Measurements from ENCODE around the gene TBC1D22A.

The TBC1D22A gene

GRCh38 chr22:47151490-47151889, 389.0 kb downstream of the TBC1D22A start:
- no peak for DNase-seq

GRCh38 chr22:47152236-47152635, 389.8 kb downstream of the TBC1D22A start:
- DNase-seq: no peak

GRCh38 chr22:47152938-47153337, 390.5 kb downstream of the TBC1D22A start:
- DNase-seq: no peak

GRCh38 chr22:47153854-47154525, 391.5 kb downstream of the TBC1D22A start:
- DNase-seq: no peak

GRCh38 chr22:47154621-47155081, 392.2 kb downstream of the TBC1D22A start:
- no peak for DNase-seq

- no peak for DNase-seq
Observed at GRCh38 chr22:47155131-47155885, 392.9 kb downstream of the TBC1D22A start.

DNA sequence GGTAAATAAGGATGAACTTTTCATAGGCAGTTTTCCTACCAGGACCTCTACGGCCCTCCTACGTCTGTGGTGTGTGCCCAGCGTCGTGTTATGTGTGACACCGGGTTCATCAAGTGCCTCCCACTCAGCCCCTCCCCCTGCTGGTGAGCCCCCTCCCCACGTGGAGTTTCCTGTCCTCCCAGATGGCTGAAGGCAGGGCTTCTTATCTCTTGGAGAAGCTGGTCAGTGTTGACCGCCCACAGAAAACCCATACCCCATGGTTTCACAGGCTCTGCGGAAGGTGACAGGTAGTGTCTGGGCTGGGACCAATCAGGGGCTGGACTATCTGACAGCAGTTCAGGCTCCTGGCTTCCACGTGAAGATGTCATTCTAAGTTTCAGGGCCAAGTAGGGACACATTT, 393.5 kb downstream of the TBC1D22A start:
- DNase-seq: no peak

GRCh38 chr22:47156352-47157092, 394.1 kb downstream of the TBC1D22A start:
- DNase-seq: no peak

DNA sequence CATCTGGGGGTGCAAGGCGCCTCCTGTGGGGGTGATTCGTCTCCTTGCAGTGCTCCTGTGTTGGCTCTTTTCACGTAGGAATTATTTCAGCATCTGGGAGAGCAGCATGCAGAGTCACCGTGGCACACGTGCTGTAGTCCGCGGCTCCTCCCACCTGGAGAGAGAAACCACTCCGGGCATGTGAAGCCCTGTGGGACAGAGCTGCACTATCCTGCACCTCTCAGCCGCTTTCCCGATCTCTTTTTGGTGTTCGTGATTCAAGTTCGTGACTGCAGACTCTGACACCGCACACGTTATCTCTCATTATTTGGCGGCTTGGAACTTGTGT, 394.6 kb downstream of the TBC1D22A start:
- no peak for DNase-seq

DNA sequence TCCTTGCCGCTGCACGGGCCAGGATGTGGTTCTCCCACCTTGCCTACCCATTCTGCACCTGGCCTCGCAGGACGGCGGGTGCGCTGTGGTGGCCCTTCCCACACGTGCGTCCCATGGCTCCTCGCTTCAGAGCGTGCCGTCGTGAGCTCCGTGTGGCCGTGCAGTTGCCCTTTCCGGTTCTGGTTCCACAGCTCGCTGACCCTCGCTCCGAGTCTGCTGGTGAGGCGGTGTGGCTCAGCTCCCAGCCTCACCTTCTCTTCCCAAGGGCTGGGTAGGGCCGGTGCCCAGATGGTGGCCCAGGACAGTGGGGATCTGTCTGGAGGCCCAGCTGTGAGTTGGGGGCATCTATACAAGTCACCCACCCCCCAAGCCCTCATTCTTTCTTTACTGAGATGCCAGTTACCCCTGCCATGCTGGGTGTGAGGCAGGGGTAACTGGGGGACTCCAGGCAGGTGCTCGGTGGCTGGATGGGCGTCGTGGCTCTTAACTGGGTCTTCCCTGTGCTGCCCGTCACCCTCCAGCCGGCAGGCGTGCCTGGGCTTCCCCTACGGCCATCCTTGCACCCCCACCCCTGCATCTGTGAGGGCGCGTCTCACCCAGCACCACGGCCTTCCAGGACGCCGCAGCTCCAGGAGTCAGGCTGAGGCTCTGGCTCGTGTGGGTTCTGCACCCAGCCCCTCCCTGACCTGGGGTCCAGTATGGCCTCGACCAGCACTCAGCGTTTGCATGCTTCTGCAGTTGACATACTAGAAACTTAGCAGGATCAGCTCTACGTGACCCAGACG, 395.2 kb downstream of the TBC1D22A start:
- DNase-seq: no peak

GRCh38 chr22:47158457-47158856, 396.0 kb downstream of the TBC1D22A start:
- no peak for DNase-seq

GRCh38 chr22:47159592-47159991, 397.1 kb downstream of the TBC1D22A start:
- DNase-seq: no peak

DNA sequence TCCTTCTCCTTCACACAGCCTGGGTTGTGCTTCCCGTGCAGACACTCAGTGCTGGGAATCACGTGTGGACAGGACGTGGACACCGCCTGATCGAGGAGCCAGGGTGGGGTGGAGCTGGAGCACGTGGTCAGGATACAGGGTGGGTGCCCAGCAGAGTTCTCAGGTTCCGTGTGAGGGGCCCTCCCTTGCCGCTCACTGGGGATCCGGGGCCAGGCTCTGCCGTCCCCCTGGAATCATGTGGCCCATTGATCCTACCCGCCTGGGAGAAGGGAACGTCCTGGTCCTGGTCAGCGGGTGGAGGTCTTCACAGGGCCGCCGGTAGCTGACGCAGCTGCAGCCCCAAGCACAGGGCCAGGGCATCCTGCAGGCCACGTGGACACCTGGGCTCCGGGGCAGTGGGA, 397.7 kb downstream of the TBC1D22A start:
- no peak for DNase-seq

DNA sequence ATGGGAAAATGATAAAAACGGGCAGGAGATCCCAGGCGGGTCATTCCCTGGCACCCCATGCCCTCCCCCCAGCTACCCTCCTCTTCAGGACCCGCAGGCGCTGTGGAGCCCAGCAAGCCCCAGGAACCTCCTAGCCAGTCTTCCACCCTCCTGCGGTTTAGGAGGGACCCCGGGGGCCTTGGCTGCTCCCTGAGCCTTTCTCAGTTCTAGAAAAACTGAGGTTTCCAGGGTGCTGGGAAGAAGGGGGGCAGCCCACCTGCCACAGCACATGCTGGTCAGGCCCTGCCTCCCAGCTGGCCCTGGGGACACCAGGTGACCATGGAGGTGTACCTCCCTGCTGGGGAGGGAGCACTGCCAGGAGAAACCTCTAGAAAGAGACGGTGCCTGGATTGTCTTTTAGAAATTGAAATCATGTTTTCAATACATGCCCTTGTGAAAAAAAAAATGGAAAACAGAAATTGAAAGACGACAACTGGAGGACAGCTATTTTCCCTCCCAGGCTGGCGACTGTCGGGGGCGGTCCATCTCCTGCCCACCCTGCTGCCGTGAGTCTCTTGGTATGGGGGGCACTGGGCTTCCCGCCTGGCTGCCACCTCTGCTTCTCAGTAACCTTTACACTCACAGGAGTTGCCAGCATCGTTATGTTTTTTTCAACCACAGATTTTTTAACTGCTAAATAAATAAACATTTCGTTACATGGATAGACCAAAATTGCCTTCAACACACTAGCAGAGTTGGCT, 398.5 kb downstream of the TBC1D22A start:
- DNase-seq: no peak

GRCh38 chr22:47161631-47162030, 399.2 kb downstream of the TBC1D22A start:
- peak; percentile 23 for DNase-seq

DNA sequence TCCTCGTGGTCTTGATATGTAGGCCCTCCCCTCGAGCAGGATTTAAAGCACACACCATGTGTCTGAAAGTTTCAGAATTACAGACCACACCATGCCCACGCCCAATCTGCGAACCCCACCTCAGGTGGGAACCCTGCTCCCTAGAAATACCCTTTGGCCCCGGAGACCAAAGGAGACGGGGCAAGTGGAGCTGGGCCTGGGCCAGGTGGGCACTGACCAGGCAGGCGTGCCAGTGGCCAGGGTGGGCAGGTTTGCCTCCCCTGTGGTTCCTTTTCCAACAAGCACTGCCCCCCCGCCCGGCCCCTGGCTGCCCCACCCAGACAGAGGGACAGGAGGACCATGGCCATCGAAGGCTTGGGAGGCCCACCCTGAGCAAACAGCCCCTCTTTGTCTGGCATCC, 400.4 kb downstream of the TBC1D22A start:
- DNase-seq: no peak

- no peak for DNase-seq
Observed at GRCh38 chr22:47163481-47163855, 401.0 kb downstream of the TBC1D22A start.

- DNase-seq: no peak
Observed at GRCh38 chr22:47163856-47164513, 401.5 kb downstream of the TBC1D22A start.

- no peak for DNase-seq
Observed at GRCh38 chr22:47164514-47165337, 402.3 kb downstream of the TBC1D22A start.

DNA sequence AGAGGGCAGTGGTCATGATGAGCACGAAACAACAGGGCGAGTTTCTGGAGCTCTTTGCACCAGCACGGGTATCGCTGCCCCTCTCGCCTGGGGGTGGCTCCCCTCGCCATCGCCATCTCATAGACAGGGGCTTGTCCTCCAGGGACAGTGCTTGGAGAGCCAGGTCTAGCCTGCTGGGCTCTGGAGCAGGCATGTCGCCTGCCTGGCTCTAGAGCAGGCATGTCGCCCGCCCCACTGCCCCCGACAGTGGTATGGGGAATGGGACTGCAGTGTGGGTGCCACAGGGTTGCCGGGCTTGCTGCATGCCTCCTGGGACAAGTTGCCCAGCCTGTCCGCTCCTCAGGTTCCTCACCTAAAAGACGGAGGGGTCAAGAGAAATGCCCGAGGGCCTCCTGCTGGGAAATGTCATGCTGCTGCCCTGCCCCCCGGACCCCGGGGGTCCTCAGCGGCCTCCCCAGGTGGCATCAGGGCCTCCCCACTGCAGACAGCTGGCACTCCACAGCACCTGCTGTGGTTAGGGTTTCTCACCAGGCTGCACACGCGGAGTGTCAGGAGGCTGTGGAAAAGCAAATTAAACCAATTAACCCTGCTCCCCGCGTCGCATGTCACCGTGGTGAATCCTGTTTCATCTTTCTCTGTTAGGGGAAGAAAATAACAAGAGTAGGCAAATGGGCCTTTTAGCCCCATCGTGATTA, 403.0 kb downstream of the TBC1D22A start:
- DNase-seq: peak; percentile 40

Measured in NCI-H1105 (cell line).